IMR-90 (cell line): Measurements from ENCODE around the gene HOXA5. TPM values are rescaled to one million over a fixed set of nuclear protein-coding genes. Genes with fewer than 3 reads are reported as not detected.

Source experiments
- ATAC-seq: fragments of 200-7000 bp; cut with Tn5 transposase; 2 replicates; pipeline ENCODE4 v1.9.1; 2020; ENCODE audit warnings: low read depth, mild to moderate bottlenecking, moderate library complexity
- BruUV-seq: library from RNA; stranded (reverse); fragments of 400-500 nt; replicated peaks from 2 replicates; lab custom pipeline; 2021; lab: Mats Ljungman, UMichigan
- CTCF ChIA-PET: fragments of 300-600 bp; formaldehyde crosslinking; extraction: SDS; loops from one replicate; lab custom pipeline; 2021; ENCODE audit warnings: antibody characterized with exemption; lab: Yijun Ruan, JAX
- POLR2A ChIA-PET: fragments of 300-600 bp; sonication (Branson Sonifier 250); formaldehyde crosslinking; loops from one replicate; lab custom pipeline; 2022; ENCODE audit warnings: antibody characterized with exemption; ENCODE audit not compliant: unreplicated experiment; lab: Charles Lee
- DNase-seq: peaks from one replicate; pipeline ENCODE4 v3.0.0; 2013
- H2AFZ ChIP-seq: replicated peaks from 2 replicates; pipeline ENCODE3; 2013; ENCODE audit warnings: low read length, mild to moderate bottlenecking; ENCODE audit not compliant: poor library complexity
- H2AK5ac ChIP-seq: 2 replicates; pipeline ENCODE4 v1.6.1; 2013; ENCODE audit warnings: low read depth, low read length, inconsistent platforms
- H2AK9ac ChIP-seq: replicated peaks from 2 replicates; pipeline ENCODE3; 2013; ENCODE audit warnings: mild to moderate bottlenecking, low read depth, low read length, moderate library complexity; ENCODE audit not compliant: poor library complexity
- H2BK120ac ChIP-seq: 2 replicates; pipeline ENCODE4 v1.6.1; 2013; ENCODE audit warnings: low read depth, low read length, inconsistent platforms
- H2BK15ac ChIP-seq: 3 replicates; pipeline ENCODE4 v1.6.1; 2013; ENCODE audit warnings: low read depth, low read length, inconsistent platforms
- H2BK20ac ChIP-seq: 2 replicates; pipeline ENCODE4 v1.6.1; 2013; ENCODE audit warnings: low read depth, mild to moderate bottlenecking, inconsistent platforms, low read length, moderate library complexity
- H2BK5ac ChIP-seq: 2 replicates; pipeline ENCODE4 v1.6.1; 2013; ENCODE audit warnings: mild to moderate bottlenecking, low read depth, low read length, inconsistent platforms; ENCODE audit not compliant: poor library complexity, severe bottlenecking
- H3K14ac ChIP-seq: replicated peaks from 2 replicates; pipeline ENCODE4 v1.6.1; 2013; ENCODE audit warnings: low read depth, low read length, inconsistent platforms
- H3K18ac ChIP-seq: 2 replicates; pipeline ENCODE4 v1.6.1; 2013; ENCODE audit warnings: low read depth, low read length, control low read depth
- H3K23ac ChIP-seq: 2 replicates; pipeline ENCODE4 v1.6.1; 2013; ENCODE audit warnings: low read depth, low read length, inconsistent platforms
- H3K27ac ChIP-seq: 2 replicates; pipeline ENCODE4 v1.5.1; 2013; ENCODE audit warnings: mild to moderate bottlenecking, control low read depth, low read length; ENCODE audit not compliant: insufficient read depth
- H3K27me3 ChIP-seq: 2 replicates; pipeline ENCODE4 v1.6.1; 2013; ENCODE audit warnings: low read length; ENCODE audit not compliant: control insufficient read depth, insufficient read depth
- H3K36me3 ChIP-seq: 2 replicates; pipeline ENCODE4 v1.6.1; 2013; ENCODE audit warnings: low read length, mixed read lengths; ENCODE audit not compliant: control insufficient read depth, insufficient read depth
- H3K4ac ChIP-seq: 2 replicates; pipeline ENCODE4 v1.6.1; 2013; ENCODE audit warnings: low read depth, low read length, inconsistent platforms
- H3K4me1 ChIP-seq: 2 replicates; pipeline ENCODE4 v1.6.1; 2013; ENCODE audit warnings: low read length, mixed read lengths; ENCODE audit not compliant: control insufficient read depth, insufficient read depth
- H3K4me2 ChIP-seq: 2 replicates; pipeline ENCODE4 v1.6.1; 2013; ENCODE audit warnings: low read depth, mild to moderate bottlenecking, control low read depth, low read length, moderate library complexity
- H3K4me3 ChIP-seq: 2 replicates; pipeline ENCODE4 v1.5.1; 2013; ENCODE audit warnings: low read depth, mild to moderate bottlenecking, control low read depth, low read length, moderate library complexity; ENCODE audit not compliant: insufficient read depth
- H3K56ac ChIP-seq: 2 replicates; pipeline ENCODE4 v1.6.1; 2013; ENCODE audit warnings: low read length, inconsistent platforms; ENCODE audit not compliant: insufficient read depth; ENCODE audit errors: extremely low read depth
- H3K79me1 ChIP-seq, 2 experiments: 2 replicates each; pipeline ENCODE4 v1.6.1; 2013; ENCODE audit warnings: low read length in 2 of 2, inconsistent platforms in 1 of 2, low read depth in 1 of 2
- H3K9ac ChIP-seq: 2 replicates; pipeline ENCODE4 v1.6.1; 2013; ENCODE audit warnings: low read depth, low read length, control low read depth
- H3K9me1 ChIP-seq: 2 replicates; pipeline ENCODE4 v1.6.1; 2013; ENCODE audit warnings: low read length, inconsistent platforms; ENCODE audit not compliant: insufficient read depth
- H3K9me3 ChIP-seq: 2 replicates; pipeline ENCODE4 v1.6.1; 2013; ENCODE audit warnings: low read length; ENCODE audit not compliant: control insufficient read depth, insufficient read depth
- H4K20me1 ChIP-seq: 2 replicates; pipeline ENCODE4 v1.6.1; 2013; ENCODE audit warnings: low read length, inconsistent platforms; ENCODE audit not compliant: insufficient read depth
- H4K5ac ChIP-seq: 2 replicates; pipeline ENCODE4 v1.6.1; 2013; ENCODE audit warnings: mild to moderate bottlenecking, low read depth, low read length, control low read depth
- H4K8ac ChIP-seq, 2 experiments: 2 replicates each; pipeline ENCODE4 v1.6.1; 2013; ENCODE audit warnings: low read depth in 2 of 2, low read length in 2 of 2, control low read depth in 1 of 2, inconsistent platforms in 1 of 2
- H4K91ac ChIP-seq: 2 replicates; pipeline ENCODE4 v1.6.1; 2013; ENCODE audit warnings: low read depth, low read length, inconsistent platforms; ENCODE audit not compliant: insufficient read depth
- BHLHE40 ChIP-seq: fragments of 150-350 bp; IDR thresholded peaks from 2 replicates; pipeline ENCODE4 v1.6.1; 2016; ENCODE audit warnings: mild to moderate bottlenecking, low read depth, low read length
- CEBPB ChIP-seq: IDR thresholded peaks from 2 replicates; pipeline ENCODE4 v1.6.1; 2012; ENCODE audit warnings: low read depth, low read length, improper control_type of control experiment
- MAFK ChIP-seq: IDR thresholded peaks from 2 replicates; pipeline ENCODE4 v1.6.1; 2012; ENCODE audit warnings: low read depth, low read length, improper control_type of control experiment
- MXI1 ChIP-seq: IDR thresholded peaks from 2 replicates; pipeline ENCODE4 v1.6.1; 2012; ENCODE audit warnings: low read depth, mild to moderate bottlenecking, low read length, moderate library complexity, borderline replicate concordance
- POLR2A ChIP-seq: IDR thresholded peaks from 2 replicates; pipeline ENCODE4 v1.6.1; 2012; ENCODE audit warnings: mild to moderate bottlenecking, low read depth, low read length
- SMC3 ChIP-seq: fragments of 150-350 bp; IDR thresholded peaks from 2 replicates; pipeline ENCODE4 v1.6.1; 2016; ENCODE audit warnings: low read depth, mild to moderate bottlenecking, antibody characterized with exemption, low read length, moderate library complexity
- WGBS, 2 experiments: methylation state at CpG; one replicate each; pipeline versions ENCODE4 v1.1.5 to v1.1.7; 2013; ENCODE audit warnings: missing lambda C conversion rate in 2 of 2; ENCODE audit not compliant: insufficient read length in 1 of 2; ENCODE audit errors: extremely low coverage in 2 of 2; 5-methylcytosine and 5-hydroxymethylcytosine counted together
- dilution Hi-C: fragments of 300-500 bp; cut with HindIII; formaldehyde crosslinking; loops from one replicate; pipeline ENCODE4 v1.14.3; 2018; ENCODE audit warnings: low sequenced_read_pairs; ENCODE audit not compliant: unreplicated experiment
- in situ Hi-C: fragments of 300-500 bp; cut with MboI; formaldehyde crosslinking; loops from 3 replicates; pipeline ENCODE4 v1.14.3; 2019; ENCODE audit warnings: low sequenced_read_pairs, inconsistent platforms, mixed read lengths
- intact Hi-C: fragments of 100-400 bp; cut with micrococcal nuclease; formaldehyde crosslinking; loops from 2 replicates; pipeline ENCODE4 v1.10.0; 2022
- polyA plus RNA-seq, 3 experiments: library from polyadenylated mRNA; depleted of rRNA; stranded (reverse); fragments of >200 nt; gene quantifications; 2 replicates each; pipeline ENCODE4 v1.2.3, GENCODE V29; 2012; ENCODE audit warnings: low replicate concordance in 1 of 3
- total RNA-seq: library from RNA; depleted of rRNA; stranded (reverse); fragments of >200 nt; gene quantifications from 2 replicates; pipeline ENCODE4 v1.2.3, GENCODE V29; 2012

Gene HOXA5
- total and polyA plus RNA-seq, 2 of the 4 experiments (the other 2 are of a cell fraction): 19.9 to 29.4 TPM

GRCh38 chr7:27137640-27138315 is 5.7 kb downstream of the HOXA5 start:
- Histone ChIP-seq H3K9me3 (no peaks in the 10 kb centered on the region), H2BK15ac (0 out of 3 replicates have a peak overlapping the region, but pooled peaks have one; percentile 23), H3K4me3 (no peak overlapping the region), H3K14ac (no peak overlapping the region), H2BK120ac (no peak overlapping the region), H3K27ac (no peak overlapping the region; the same call in 1 of the 2 replicates), H3K79me1 (peaks cover 9 to 45% of the 10 kb centered on the region in 2 experiments), H3K23ac (peak overlapping the region; percentile 60), H2AFZ (no peak overlapping the region), H3K27me3 (no peaks in the 10 kb centered on the region), H3K18ac (peak overlapping the region; percentile 20; the same call in 1 of the 2 replicates), H3K56ac (peak overlapping the region; percentile 37; the same call in 1 of the 2 replicates), H4K5ac (no peak overlapping the region), H3K4me2 (peak overlapping the region; percentile 94), H2BK5ac (peak overlapping the region; percentile 35), H3K9me1 (peaks cover 8% of the 10 kb centered on the region; the same call in 1 of the 2 replicates), H4K20me1 (no peaks in the 10 kb centered on the region), H4K91ac (no peak overlapping the region), H3K4ac (no peak overlapping the region; the same call in 1 of the 2 replicates), H2AK9ac (no peak overlapping the region), H2AK5ac (no peak overlapping the region), H3K9ac (peak overlapping the region; percentile 45; the same call in 1 of the 2 replicates), H3K4me1 (peaks cover 23% of the 10 kb centered on the region), H2BK20ac (no peak overlapping the region), H4K8ac (peak overlapping the region; percentile 16 to 57; a peak in 1 of 4 replicates), H3K36me3 (peaks cover 9% of the 10 kb centered on the region)
- intact Hi-C loops: no loop called here
- WGBS, 2 experiments: no CpG with 5 or more reads among the region's 2 CpGs
- dilution Hi-C loops: no loop called here
- DNase-seq (peak; percentile 73), ATAC-seq (no peak)
- ChIA-PET CTCF (interaction anchor here (0.9 kb wide), 1 partner anchor 23 kb away, joined by 3 read pairs; no protein-coding TSS in a partner anchor), POLR2A (no interaction called here)
- no TSS peak for BruUV-seq
- no peak for TF ChIP-seq SMC3
- TF ChIP-seq MAFK: no peak
- TF ChIP-seq MXI1: no peak
- no peak for TF ChIP-seq BHLHE40
- TF ChIP-seq POLR2A: peak; percentile 26; the same call in 1 of the 2 replicates
- TF ChIP-seq CEBPB: peak; percentile 65; the same call in 1 of the 2 replicates
- in situ Hi-C loops: no loop called here
